ENCODE data around the gene SYTL1.

The SYTL1 gene

DNA sequence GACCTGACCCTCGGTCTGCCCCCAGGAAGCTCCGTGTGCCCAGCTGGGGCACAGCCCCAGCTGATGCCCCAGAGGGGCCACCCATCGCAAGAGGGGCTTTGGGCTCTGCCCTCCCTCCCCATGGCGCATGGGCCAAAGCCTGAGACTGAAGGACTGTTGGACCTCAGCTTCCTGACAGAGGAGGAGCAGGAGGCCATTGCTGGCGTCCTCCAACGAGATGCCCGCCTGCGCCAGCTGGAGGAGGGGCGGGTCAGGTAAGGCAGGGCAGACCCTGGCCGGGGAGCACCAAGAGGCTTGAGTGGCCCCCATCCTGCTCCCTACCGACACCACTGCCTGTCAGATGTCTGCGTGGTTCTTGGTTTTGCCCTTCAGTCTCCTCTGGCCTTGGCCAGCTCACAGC lies 3.5 kb downstream of the SYTL1 start:
- FAIRE-seq = no peak
- no peak for DNase-seq (ENCODE audit: insufficient read length, low spot score)

GRCh38 chr1:27346357-27346756 lies 4.5 kb downstream of the SYTL1 start:
- no peak for DNase-seq (ENCODE audit: insufficient read length, low spot score)
- FAIRE-seq = no peak

DNA sequence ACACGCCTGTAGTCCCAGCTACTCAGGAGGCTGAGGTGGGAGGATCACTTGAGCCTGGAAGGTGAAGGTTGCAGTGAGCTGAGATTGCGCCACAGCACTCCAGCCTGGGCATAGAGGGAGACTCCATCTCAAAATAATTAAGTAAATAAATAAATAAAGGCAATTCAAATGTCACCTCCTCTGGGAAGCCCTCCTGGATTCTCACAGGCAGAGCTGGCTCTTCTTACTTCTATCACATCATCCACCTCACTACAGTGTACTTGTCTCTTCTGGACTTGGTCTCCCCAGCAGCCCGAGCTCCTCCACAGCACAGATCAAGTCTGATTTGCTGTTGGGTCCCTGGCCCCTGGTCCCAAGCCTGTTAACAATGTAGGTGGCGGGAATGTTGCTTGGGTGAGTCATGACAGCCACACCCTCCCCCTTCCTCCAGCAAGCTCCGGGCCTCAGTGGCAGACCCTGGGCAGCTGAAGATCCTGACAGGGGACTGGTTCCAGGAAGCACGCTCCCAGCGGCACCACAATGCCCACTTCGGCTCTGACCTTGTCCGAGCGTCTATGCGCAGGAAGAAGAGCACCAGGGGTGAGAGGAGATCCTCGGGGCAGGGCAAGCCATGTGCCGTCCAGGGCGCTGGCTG lies 5.3 kb downstream of the SYTL1 start:
- FAIRE-seq = no peak
- DNase-seq (ENCODE audit: insufficient read length, low spot score) = no peak

DNA sequence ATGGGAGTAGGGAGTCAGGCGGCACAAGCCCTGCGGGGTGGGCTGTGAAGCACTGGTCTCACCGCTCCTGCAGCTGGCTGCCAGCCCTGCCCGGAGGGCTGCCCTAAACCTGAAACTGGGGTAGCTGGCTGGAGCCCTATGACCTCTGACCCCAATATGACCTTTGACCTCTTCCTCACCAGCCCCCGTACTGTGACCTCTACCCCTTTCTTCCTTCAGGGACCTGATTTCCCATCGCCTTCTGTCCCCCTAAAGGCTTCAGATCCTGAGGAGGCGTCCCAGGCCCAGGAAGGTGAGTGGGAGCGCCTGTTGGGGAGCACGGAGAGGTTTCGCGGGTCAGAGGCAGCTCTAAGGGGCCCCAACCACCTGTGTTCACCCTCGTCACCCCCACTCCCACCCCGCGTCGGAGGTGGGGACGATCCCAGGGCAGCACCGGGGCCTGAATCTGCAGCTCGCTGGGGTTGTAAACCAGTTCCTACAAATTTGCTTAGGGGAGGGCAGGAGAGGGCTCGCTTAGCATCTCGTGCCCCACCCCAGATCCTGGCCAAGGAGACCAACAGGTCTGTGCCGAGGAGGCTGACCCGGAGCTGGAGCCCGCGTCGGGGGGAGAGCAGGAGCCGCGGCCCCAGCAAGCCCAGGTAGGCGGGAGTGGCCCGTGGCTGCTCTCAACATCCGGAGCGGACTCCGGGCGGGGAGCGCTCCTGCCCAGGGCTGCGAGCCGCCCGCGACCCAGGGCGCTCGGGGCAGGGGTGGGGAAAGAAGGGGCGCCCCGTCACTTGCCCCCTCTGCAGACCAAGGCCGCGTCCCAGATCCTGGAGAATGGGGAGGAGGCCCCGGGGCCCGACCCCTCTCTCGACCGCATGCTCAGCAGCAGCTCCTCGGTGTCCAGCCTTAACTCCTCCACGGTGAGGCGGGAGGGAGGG lies 7.3 kb downstream of the SYTL1 start:
- no peak for DNase-seq (ENCODE audit: insufficient read length, low spot score)
- no peak for FAIRE-seq

GRCh38 chr1:27349784-27350662 lies 8.2 kb downstream of the SYTL1 start:
- DNase-seq (ENCODE audit: insufficient read length, low spot score) (no peak), FAIRE-seq (no peak)

DNA sequence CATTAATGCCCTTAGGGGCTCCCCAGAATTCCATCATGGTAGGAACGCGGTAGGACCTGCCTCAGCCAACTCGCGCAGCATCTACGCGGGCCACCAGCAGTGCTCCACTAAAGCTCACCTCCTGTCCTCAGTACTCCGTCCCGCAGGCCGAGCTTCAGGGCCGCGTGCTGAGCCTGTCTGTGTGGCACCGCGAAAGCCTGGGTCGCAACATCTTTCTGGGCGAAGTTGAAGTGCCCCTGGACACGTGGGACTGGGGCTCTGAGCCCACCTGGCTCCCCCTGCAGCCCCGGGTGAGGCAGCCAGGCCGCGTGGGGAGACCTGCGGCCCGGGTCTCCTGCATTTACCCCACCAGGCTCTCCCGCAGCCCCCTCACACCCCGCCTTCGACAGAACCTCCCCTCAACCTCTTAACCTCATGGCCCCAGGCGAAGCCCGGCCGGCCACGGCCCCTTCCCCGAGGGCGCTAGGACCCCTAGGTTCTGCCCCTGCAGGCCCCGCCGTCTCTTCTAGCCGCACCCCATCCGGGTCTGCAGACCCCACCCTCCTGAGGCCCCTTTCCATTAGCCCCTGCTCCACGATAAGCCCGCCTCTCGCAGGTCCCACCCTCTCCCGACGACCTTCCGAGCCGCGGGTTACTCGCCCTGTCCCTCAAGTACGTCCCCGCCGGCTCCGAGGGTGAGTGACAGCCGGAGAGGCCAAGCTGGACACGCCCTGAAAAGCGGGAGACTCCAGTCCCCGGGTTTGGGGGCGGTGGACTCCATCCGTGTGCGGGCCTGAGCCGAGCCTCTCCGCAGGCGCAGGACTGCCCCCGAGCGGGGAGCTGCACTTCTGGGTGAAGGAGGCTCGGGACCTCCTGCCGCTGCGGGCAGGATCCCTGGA lies 9.1 kb downstream of the SYTL1 start:
- DNase-seq (ENCODE audit: insufficient read length, low spot score) (no peak), FAIRE-seq (no peak)

DNA sequence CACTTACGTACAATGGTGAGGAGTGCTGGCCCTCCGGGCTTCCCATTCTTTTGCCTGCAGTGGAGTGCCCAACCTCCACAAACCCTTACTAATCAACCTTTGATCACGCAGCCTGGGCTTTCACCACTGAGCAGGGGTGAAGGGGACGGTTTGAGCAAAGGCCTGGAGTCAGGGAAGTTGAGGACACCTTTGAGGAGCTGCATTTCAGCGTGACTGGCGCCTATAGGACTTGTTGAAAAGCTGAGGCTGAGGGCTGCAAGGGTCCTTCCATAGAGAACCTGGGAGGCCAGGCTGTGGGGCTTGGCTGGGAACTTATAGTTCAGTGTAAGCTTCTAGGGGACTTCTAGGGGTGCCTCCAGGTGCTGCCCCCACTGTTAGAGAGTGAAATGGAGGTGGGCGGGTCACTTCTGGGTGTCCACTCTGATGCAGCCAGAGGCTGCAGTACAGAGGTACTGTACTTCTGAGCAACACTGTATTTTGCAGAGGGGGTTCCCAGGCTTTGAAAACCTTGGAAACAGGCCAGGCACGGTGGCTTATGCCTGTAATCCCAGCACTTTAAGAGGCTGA lies 9.8 kb downstream of the SYTL1 start:
- no peak for DNase-seq (ENCODE audit: insufficient read length, low spot score)
- no peak for FAIRE-seq

DNA sequence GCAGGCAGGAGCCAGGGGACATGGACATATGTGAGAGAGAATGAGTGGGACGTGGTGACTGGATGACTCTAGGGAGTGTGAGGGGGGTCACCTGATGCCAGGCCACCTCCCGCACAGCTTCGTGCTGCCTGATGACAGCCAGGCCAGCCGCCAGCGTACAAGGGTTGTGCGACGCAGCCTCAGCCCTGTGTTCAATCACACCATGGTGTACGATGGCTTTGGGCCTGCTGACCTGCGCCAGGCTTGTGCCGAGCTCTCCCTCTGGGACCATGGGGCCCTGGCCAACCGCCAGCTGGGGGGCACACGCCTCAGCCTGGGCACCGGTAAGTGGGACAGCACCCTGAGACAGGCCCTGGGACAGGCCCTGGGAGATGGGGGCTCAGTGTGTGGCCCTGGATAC lies 11.3 kb downstream of the SYTL1 start:
- no peak for FAIRE-seq

DNA sequence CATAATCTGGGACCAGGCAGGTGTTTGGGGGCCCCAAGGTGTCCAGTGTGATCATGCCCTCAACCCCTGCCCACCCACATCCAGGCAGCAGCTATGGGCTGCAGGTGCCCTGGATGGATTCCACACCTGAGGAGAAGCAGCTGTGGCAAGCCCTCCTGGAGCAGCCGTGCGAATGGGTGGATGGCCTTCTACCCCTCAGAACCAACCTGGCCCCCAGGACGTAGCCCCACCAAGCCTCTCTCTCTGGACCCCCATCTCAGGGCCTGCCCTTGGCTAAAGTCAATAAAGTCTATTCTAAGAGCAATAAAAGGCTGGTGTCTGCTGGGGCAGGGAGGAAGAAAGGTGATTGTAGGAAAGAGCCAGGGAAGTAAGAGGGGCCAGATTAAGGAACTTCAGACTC lies 11.8 kb downstream of the SYTL1 start:
- FAIRE-seq (no peak), DNase-seq (ENCODE audit: insufficient read length, low spot score) (no peak)

More for the DNA sequence above, 11.3 kb downstream of the SYTL1 start:
- DNase-seq (ENCODE audit: insufficient read length, low spot score) = no peak

DNA sequence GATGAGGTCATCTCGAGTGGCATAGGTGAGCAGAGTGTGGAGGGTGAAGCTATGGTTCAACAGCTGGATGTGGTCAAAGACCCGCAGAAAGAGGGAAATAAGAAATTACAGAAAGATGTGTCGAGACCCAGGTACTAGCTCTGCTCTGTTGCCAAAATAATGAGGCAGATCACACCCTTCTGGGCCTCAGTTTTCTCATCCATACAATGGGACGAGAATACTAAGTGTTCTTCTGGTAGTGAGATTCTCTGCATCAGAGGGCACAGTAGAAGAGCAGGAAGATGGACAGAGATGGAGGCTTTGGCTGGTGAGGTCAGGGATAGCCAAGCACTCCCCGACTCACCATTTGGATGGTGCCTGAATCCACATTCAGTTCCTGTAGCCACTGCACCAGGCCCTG lies 13.9 kb downstream of the SYTL1 start:
- FAIRE-seq (no peak), DNase-seq (ENCODE audit: insufficient read length, low spot score) (no peak)

- FAIRE-seq (no peak), DNase-seq (ENCODE audit: insufficient read length, low spot score) (no peak)
Measured at GRCh38 chr1:27356277-27356618, 14.4 kb downstream of the SYTL1 start.

- DNase-seq (ENCODE audit: insufficient read length, low spot score) = no peak
- no peak for FAIRE-seq
Measured at GRCh38 chr1:27356619-27357280, 14.9 kb downstream of the SYTL1 start.

DNA sequence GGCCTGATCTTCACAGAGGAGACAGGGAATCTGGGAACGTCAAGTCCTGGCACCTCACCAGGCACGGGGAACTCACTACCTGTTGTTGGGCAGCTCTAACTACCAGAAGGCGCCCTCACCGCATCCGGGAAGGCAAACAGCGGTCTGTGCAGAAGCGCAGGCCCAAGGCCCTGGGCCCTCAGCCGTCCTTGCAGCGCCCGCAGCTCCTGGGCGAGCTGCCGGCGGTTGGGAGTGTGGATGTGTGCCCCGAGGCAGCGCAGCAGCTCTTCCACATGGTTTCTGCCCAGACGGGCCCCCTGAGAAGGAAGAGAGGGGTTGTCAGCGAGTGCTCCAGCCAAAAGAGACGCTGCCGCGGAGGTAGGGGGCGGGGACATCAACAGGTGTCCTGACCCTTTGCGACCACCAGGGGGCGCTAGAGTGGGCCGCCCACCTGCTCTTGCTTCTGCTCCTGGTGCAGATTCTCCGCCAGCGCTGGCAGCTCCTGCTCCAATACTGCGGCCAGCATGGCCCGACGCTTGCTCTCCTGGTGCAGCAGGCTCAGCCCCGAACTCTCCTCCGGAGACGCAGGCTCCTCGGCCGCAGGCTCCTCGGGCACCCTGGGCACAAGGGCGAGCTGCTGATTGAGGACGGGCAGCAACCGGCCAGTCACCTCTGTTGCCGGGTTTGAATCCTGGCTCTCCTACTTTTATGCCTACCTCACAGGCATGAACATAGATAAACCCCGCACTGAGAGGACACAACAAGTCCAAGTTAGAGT lies 15.6 kb downstream of the SYTL1 start:
- DNase-seq (ENCODE audit: insufficient read length, low spot score) (peak; percentile 98), FAIRE-seq (peak; percentile 86)

DNA sequence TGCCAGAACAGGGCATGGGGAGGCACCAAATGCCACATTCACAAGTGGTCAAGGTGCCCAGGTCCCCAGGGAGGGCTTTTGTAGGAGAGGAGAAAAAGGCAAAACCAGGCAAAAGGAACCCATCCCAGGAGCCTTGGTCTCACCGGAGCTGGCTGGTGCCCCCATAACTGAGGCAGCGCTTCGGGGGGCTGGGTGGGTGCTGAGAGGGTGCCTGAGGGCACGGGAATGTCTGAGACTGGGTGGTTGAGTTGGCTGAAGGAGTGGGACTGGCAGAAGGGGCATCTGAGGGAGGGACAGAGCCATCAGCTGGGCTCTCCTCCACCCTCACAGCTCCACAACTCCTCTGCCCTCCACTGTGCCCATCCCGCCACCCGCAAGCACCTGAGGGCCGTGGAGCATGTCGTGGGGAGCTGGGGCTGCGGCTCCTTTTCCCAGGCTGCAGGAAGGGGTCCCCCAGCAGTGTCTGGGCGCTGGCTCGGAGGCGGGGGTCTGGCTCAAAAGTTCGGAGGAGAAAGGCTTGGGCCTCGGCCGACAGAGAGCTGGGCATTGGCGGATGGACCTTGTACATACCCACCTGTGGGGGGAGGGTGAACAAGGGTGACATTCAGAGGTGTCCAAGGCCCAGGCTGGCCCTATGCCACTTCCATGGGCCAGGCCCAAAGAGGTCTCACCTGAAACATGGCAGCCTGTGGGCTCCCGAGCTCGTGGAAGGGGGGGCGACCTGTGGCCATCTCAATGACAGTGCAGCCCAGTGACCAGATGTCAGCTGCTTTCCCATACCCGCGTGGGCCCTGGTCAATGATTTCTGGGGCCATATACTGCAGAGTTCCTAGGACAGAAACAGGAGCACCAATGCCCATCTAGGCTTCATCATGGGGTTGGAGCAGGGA lies 16.5 kb downstream of the SYTL1 start:
- no peak for DNase-seq (ENCODE audit: insufficient read length, low spot score)
- FAIRE-seq = no peak

GRCh38 chr1:27358928-27359313 lies 17.1 kb downstream of the SYTL1 start:
- FAIRE-seq (no peak), DNase-seq (ENCODE audit: insufficient read length, low spot score) (no peak)

GRCh38 chr1:27359822-27360158 lies 18.0 kb downstream of the SYTL1 start:
- no peak for FAIRE-seq

GRCh38 chr1:27360159-27361043 lies 18.6 kb downstream of the SYTL1 start:
- DNase-seq (ENCODE audit: insufficient read length, low spot score) (no peak), FAIRE-seq (peak; percentile 68)

More at GRCh38 chr1:27359822-27360158, 18.0 kb downstream of the SYTL1 start:
- no peak for DNase-seq (ENCODE audit: insufficient read length, low spot score)
